Measurements from ENCODE around the gene HCN2. TPM values are rescaled to one million over a fixed set of nuclear protein-coding genes. Genes with fewer than 3 reads are reported as not detected.

HCN2 gene
- total and polyA plus RNA-seq, 9 of the 15 experiments (the other 6 are each of a cell fraction or from before 2014, with no cell fraction given), result 0.29 to 4.2 (median 0.82) TPM; not detected in 2

GRCh38 chr19:574658-575526 lies 14.8 kb upstream of the HCN2 start (continued):
- no peak for TF ChIP-seq IRF9 (tag; IDR thresholded peaks at IDR 0.05)
- no peak for TF ChIP-seq ZFP30 (CRISPR knock-in tag; IDR thresholded peaks at IDR 0.05; ENCODE audit: borderline replicate concordance)
- peak; percentile 69 for TF ChIP-seq ETV5 (CRISPR knock-in tag; IDR thresholded peaks at IDR 0.05; ENCODE audit: low read depth)
- peak; percentile 97 for TF ChIP-seq SMARCA4 (IDR thresholded peaks at IDR 0.05)
- TF ChIP-seq ZNF224 (CRISPR knock-in tag; IDR thresholded peaks at IDR 0.05), result no peak
- TF ChIP-seq ZNF699 (CRISPR knock-in tag; IDR thresholded peaks at IDR 0.05; ENCODE audit: insufficient replicate concordance), result no peak
- no peak for TF ChIP-seq SREBF1 (IDR thresholded peaks at IDR 0.05; ENCODE audit: borderline replicate concordance, low read depth, low read length)
- TF ChIP-seq, protein P1, sequence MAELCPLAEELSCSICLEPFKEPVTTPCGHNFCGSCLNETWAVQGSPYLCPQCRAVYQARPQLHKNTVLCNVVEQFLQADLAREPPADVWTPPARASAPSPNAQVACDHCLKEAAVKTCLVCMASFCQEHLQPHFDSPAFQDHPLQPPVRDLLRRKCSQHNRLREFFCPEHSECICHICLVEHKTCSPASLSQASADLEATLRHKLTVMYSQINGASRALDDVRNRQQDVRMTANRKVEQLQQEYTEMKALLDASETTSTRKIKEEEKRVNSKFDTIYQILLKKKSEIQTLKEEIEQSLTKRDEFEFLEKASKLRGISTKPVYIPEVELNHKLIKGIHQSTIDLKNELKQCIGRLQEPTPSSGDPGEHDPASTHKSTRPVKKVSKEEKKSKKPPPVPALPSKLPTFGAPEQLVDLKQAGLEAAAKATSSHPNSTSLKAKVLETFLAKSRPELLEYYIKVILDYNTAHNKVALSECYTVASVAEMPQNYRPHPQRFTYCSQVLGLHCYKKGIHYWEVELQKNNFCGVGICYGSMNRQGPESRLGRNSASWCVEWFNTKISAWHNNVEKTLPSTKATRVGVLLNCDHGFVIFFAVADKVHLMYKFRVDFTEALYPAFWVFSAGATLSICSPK (IDR thresholded peaks at IDR 0.05; ENCODE audit: borderline replicate concordance), result no peak
- no peak; the same call in 1 of the 2 replicates for TF ChIP-seq PHF21A (IDR thresholded peaks at IDR 0.05; ENCODE audit: borderline replicate concordance, low read depth)
- no peak for TF ChIP-seq KAT2B (IDR thresholded peaks at IDR 0.05; ENCODE audit: low read depth, low read length)
- TF ChIP-seq RFX7 (CRISPR knock-in tag; IDR thresholded peaks at IDR 0.05), result no peak
- TF ChIP-seq RAD51 (IDR thresholded peaks at IDR 0.05; ENCODE audit: borderline replicate concordance, low read depth), result no peak
- no peak for TF ChIP-seq RHOXF2B (CRISPR knock-in tag; conservative IDR thresholded peaks at IDR 0.05)
- TF ChIP-seq CEBPZ (IDR thresholded peaks at IDR 0.05; ENCODE audit: borderline replicate concordance, low read depth, low read length), result no peak
- TF ChIP-seq NFIC (IDR thresholded peaks at IDR 0.05), result peak; percentile 96
- peak; percentile 95 for TF ChIP-seq EP300 (IDR thresholded peaks at IDR 0.05; ENCODE audit: low read length)
- TF ChIP-seq HSF4 (CRISPR knock-in tag; IDR thresholded peaks at IDR 0.05; ENCODE audit: borderline replicate concordance), result no peak
- TF ChIP-seq MED1 (CRISPR knock-in tag; IDR thresholded peaks at IDR 0.05; ENCODE audit: borderline replicate concordance), result no peak
- TF ChIP-seq, protein P2, sequence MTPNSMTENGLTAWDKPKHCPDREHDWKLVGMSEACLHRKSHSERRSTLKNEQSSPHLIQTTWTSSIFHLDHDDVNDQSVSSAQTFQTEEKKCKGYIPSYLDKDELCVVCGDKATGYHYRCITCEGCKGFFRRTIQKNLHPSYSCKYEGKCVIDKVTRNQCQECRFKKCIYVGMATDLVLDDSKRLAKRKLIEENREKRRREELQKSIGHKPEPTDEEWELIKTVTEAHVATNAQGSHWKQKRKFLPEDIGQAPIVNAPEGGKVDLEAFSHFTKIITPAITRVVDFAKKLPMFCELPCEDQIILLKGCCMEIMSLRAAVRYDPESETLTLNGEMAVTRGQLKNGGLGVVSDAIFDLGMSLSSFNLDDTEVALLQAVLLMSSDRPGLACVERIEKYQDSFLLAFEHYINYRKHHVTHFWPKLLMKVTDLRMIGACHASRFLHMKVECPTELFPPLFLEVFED (CRISPR knock-in tag; conservative IDR thresholded peaks at IDR 0.05), result no peak
- no peak for TF ChIP-seq PURB (CRISPR knock-in tag; IDR thresholded peaks at IDR 0.05; ENCODE audit: low read depth)
